PC-9 (cell line): ENCODE data around the gene ANXA9. TPM values are rescaled to one million over a fixed set of nuclear protein-coding genes. Genes with fewer than 3 reads are reported as not detected.

Source experiments
- BruUV-seq: library from RNA; stranded (reverse); fragments of 400-500 nt; replicated peaks from 2 replicates; lab custom pipeline; 2021; lab: Mats Ljungman, UMichigan
- CTCF ChIA-PET: fragments of 300-600 bp; sonication (Branson Sonifier 250); formaldehyde crosslinking; loops from one replicate; lab custom pipeline; 2022; ENCODE audit warnings: antibody characterized with exemption; lab: Charles Lee
- POLR2A ChIA-PET: fragments of 300-600 bp; sonication (Branson Sonifier 250); formaldehyde crosslinking; loops from one replicate; lab custom pipeline; 2022; ENCODE audit warnings: antibody characterized with exemption; ENCODE audit not compliant: unreplicated experiment; lab: Charles Lee
- DNase-seq, 2 experiments: peaks; one replicate each; pipeline versions ENCODE4 v3.0.0 to v3.0.0-alpha.2; 2015 to 2022; ENCODE audit warnings: mixed read lengths in 1 of 2
- H2AFZ ChIP-seq: fragments of 200-600 bp; sonication (generic); 2 replicates; pipeline ENCODE4 v1.8.1; 2017; ENCODE audit warnings: antibody characterized with exemption
- H3F3A ChIP-seq: fragments of 200-600 bp; sonication (generic); 2 replicates; pipeline ENCODE4 v1.8.1; 2017; ENCODE audit warnings: antibody characterized with exemption, mild to moderate bottlenecking, low read depth; ENCODE audit not compliant: insufficient read depth
- H3K27ac ChIP-seq: fragments of 200-600 bp; sonication (generic); 2 replicates; pipeline ENCODE4 v1.6.1; 2016; ENCODE audit warnings: mixed run types
- H3K27me3 ChIP-seq: fragments of 200-600 bp; sonication (generic); 2 replicates; pipeline ENCODE4 v1.6.1; 2016; ENCODE audit warnings: low read depth, mixed run types; ENCODE audit not compliant: insufficient read depth
- H3K36me3 ChIP-seq: fragments of 200-600 bp; sonication (generic); 2 replicates; pipeline ENCODE4 v1.6.1; 2016; ENCODE audit warnings: low read depth, mixed run types
- H3K4me1 ChIP-seq: fragments of 200-600 bp; sonication (generic); replicated peaks from 2 replicates; pipeline ENCODE4 v1.6.1; 2016; ENCODE audit warnings: mixed run types; ENCODE audit not compliant: insufficient read depth
- H3K4me2 ChIP-seq: fragments of 200-600 bp; sonication (generic); 2 replicates; pipeline ENCODE4 v1.6.1; 2017; ENCODE audit warnings: mixed run types
- H3K4me3 ChIP-seq: fragments of 200-600 bp; sonication (generic); 2 replicates; pipeline ENCODE4 v1.6.1; 2016; ENCODE audit warnings: mixed run types
- H3K79me2 ChIP-seq: fragments of 200-600 bp; sonication (generic); 2 replicates; pipeline ENCODE4 v1.6.1; 2017; ENCODE audit warnings: low read depth, mixed run types
- H3K9me2 ChIP-seq: fragments of 200-600 bp; sonication (generic); 2 replicates; pipeline ENCODE4 v1.8.1; 2017; ENCODE audit warnings: mild to moderate bottlenecking; ENCODE audit not compliant: insufficient read depth
- H3K9me3 ChIP-seq: fragments of 200-600 bp; sonication (generic); 2 replicates; pipeline ENCODE4 v1.8.1; 2016; ENCODE audit warnings: low read depth; ENCODE audit not compliant: insufficient read depth
- H4K20me1 ChIP-seq: fragments of 200-600 bp; sonication (generic); 2 replicates; pipeline ENCODE4 v1.8.1; 2017; ENCODE audit not compliant: insufficient read depth
- EZH2 ChIP-seq: fragments of 200-600 bp; sonication (generic); IDR thresholded peaks from 2 replicates; pipeline ENCODE4 v1.8.0; 2017; ENCODE audit warnings: antibody characterized with exemption, low read depth
- intact Hi-C: fragments of 100-400 bp; cut with micrococcal nuclease; formaldehyde crosslinking; loops from one replicate; pipeline ENCODE4 v1.10.0; 2022; ENCODE audit not compliant: unreplicated experiment
- total RNA-seq: library from RNA; stranded (reverse); gene quantifications from 2 replicates; pipeline ENCODE4 v1.2.3, GENCODE V29; 2021
- TF ChIP-seq, protein P1 (sequence below): fragments of 200-600 bp; sonication (generic); conservative IDR thresholded peaks from 2 replicates; pipeline ENCODE4 v1.6.1; 2017; ENCODE audit warnings: mixed run types, antibody characterized with exemption, mild to moderate bottlenecking, moderate library complexity

Gene ANXA9
- total RNA-seq, 1 experiment from 2014 or later: 10.6 TPM

DNA sequence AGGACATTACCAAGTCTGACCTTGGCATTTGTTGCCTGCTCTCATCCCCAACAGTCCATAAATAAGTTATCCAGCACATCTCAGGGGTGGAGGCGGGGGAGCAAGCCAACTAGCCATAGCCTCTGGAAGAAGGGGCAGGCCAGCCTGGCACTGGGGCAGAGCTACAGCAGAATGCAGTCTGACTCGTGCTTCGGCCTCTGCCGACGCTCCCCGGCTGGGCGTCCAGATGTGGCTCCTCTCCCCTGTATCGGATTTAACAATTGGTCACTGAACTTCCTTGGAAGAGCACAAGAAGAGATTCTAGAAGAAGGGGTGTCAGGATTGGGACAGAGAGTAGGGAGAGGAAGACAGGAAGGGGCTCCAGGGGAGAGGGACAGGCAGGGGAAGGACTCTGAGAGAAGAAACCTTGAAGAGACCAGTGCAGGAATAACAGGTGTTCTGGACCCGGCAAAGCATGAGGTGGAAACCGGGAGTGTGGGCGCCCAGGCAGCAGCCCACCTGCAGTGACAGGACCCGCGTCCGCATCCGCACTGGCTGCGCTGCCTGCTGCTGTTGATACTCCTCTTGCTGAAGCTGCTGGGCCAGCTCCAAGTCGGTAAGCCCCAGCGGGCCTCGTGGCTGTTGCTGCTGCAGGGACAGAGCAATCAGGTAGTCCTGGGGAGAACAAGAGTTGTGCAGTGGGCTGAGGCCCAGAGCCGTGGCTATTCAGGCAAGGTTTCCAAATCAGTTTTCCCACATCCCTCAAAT, 15.2 kb downstream of the ANXA9 start:
- Histone ChIP-seq H3K4me1 (0 out of 2 replicates have a peak, but pooled peaks cover 5% of the 10 kb centered on the region), H4K20me1 (no peaks in the 10 kb centered on the region), H3K9me3 (no peaks in the 10 kb centered on the region), H3K79me2 (no peaks in the 10 kb centered on the region), H3K27me3 (no peaks in the 10 kb centered on the region), H3K27ac (no peak overlapping the region), H3K9me2 (no peaks in the 10 kb centered on the region), H2AFZ (no peak overlapping the region), H3K4me3 (no peak overlapping the region), H3K36me3 (no peaks in the 10 kb centered on the region), H3K4me2 (no peak overlapping the region), H3F3A (peaks cover 7% of the 10 kb centered on the region; the same call in 1 of the 2 replicates)
- no peak for DNase-seq
- CTCF ChIA-PET: interaction anchor here (0.6 to 1.3 kb wide), 4 partner anchors 9 to 185 kb away, joined by 3 to 5 read pairs (median 4); partner anchors contain the start of gene MINDY1
- BruUV-seq: no TSS peak
- POLR2A ChIA-PET: interaction anchor here (0.5 to 0.6 kb wide), 3 partner anchors 16 to 785 kb away, joined by 3 to 5 read pairs (median 4); no protein-coding TSS in a partner anchor
- TF ChIP-seq, protein P1, sequence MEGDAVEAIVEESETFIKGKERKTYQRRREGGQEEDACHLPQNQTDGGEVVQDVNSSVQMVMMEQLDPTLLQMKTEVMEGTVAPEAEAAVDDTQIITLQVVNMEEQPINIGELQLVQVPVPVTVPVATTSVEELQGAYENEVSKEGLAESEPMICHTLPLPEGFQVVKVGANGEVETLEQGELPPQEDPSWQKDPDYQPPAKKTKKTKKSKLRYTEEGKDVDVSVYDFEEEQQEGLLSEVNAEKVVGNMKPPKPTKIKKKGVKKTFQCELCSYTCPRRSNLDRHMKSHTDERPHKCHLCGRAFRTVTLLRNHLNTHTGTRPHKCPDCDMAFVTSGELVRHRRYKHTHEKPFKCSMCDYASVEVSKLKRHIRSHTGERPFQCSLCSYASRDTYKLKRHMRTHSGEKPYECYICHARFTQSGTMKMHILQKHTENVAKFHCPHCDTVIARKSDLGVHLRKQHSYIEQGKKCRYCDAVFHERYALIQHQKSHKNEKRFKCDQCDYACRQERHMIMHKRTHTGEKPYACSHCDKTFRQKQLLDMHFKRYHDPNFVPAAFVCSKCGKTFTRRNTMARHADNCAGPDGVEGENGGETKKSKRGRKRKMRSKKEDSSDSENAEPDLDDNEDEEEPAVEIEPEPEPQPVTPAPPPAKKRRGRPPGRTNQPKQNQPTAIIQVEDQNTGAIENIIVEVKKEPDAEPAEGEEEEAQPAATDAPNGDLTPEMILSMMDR: no peak
- no peak for TF ChIP-seq EZH2
- intact Hi-C loops: loop anchor here (5.0 to 10.0 kb wide), 2 partner anchors 182 to 435 kb away; no protein-coding TSS in a partner anchor

DNA sequence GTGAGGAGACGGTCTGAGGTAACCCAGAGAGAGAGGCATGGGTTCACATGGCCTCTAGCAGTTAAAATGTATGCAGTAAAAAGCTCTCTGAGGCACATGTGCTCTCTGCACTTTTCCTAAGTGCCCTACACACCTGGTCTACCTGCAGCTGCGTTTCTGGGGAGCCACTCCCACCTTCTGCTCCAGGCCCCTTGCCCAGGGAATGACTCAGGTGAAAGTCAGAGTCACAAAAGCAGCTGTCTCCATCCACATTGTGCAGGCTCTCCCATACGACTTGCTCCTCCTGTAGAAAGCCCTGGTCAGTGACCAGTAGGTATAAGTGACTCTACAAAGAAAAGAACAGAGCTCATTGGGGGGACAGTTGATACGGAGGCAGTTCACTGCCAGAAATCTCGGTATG, 15.9 kb downstream of the ANXA9 start:
- Histone ChIP-seq H3K27me3 (no peaks in the 10 kb centered on the region), H3K4me1 (peaks cover 6% of the 10 kb centered on the region; the same call in 1 of the 2 replicates), H4K20me1 (no peaks in the 10 kb centered on the region), H3K9me3 (no peaks in the 10 kb centered on the region), H3K9me2 (no peaks in the 10 kb centered on the region), H3F3A (peaks cover under 1% of the 10 kb centered on the region; the same call in 1 of the 2 replicates), H3K27ac (no peak overlapping the region), H3K4me2 (no peak overlapping the region), H3K36me3 (no peaks in the 10 kb centered on the region), H3K4me3 (no peak overlapping the region), H3K79me2 (no peaks in the 10 kb centered on the region), H2AFZ (no peak overlapping the region)
- no TSS peak for BruUV-seq
- intact Hi-C loops: loop anchor here (5.0 to 10.0 kb wide), 2 partner anchors 183 to 436 kb away; no protein-coding TSS in a partner anchor
- ChIA-PET CTCF (interaction anchor here (0.6 to 1.3 kb wide), 3 partner anchors 9 to 185 kb away, joined by 3 to 5 read pairs (median 5); partner anchors contain the start of gene MINDY1), POLR2A (interaction anchor here (0.5 to 0.6 kb wide), 3 partner anchors 17 to 785 kb away, joined by 3 to 5 read pairs (median 4); no protein-coding TSS in a partner anchor)
- no peak for DNase-seq
- TF ChIP-seq EZH2: no peak
- TF ChIP-seq, protein P1: no peak

DNA sequence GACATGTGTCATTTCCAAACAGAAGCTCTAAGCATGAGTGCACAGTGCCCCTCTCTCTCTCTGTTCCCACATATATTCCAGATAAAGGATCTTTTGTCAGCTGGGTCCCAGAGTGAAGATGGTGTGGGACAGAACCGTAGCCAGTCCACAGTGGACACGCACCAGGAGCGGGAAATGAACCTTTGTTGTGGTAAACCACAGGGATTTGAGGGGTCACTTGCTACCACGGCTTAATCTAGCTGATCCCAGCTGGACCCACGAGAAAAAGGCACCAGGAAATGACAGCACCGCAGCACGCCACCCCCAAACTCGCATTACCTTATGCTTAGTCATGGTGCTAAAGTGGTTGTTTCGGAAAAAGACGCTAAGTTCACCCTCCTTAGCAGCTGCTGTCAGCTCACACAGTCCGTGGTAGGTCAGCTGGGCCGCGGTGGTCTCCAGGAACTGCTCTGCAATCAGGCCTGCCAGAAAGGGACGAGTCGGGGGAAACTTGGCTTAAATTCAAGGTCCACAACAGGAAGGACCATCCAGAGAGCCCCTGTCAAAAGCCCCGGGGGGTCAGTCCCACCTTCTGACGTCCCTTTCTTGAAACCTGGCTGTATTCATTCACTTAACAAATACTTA, 17.1 kb downstream of the ANXA9 start:
- Histone ChIP-seq H3K36me3 (no peaks in the 10 kb centered on the region), H3K27ac (no peak overlapping the region), H4K20me1 (no peaks in the 10 kb centered on the region), H3K4me2 (no peak overlapping the region), H3K4me3 (no peak overlapping the region), H3K4me1 (peaks cover 18% of the 10 kb centered on the region), H3K79me2 (no peaks in the 10 kb centered on the region), H3K9me3 (no peaks in the 10 kb centered on the region), H2AFZ (no peak overlapping the region), H3K9me2 (no peaks in the 10 kb centered on the region), H3F3A (no peaks in the 10 kb centered on the region; the same call in 1 of the 2 replicates), H3K27me3 (no peaks in the 10 kb centered on the region)
- ChIA-PET POLR2A (no interaction called here), CTCF (interaction anchor here (0.6 kb wide), 1 partner anchor 42 kb away, joined by 3 read pairs; no protein-coding TSS in a partner anchor)
- no peak for DNase-seq
- intact Hi-C loops: loop anchor here (5.0 to 10.0 kb wide), 2 partner anchors 184 to 437 kb away; no protein-coding TSS in a partner anchor
- no peak for TF ChIP-seq EZH2
- TF ChIP-seq, protein P1: no peak
- no TSS peak for BruUV-seq
